Neural cell (in vitro differentiated cells): Measurements from ENCODE around the gene FBLN2. TPM values are rescaled to one million over a fixed set of nuclear protein-coding genes. Genes with fewer than 3 reads are reported as not detected.

Experiments
- H2AFZ ChIP-seq: fragments of 200-600, 300-800 bp; sonication (generic), shearing (Covaris generic); 2 replicates; pipeline ENCODE4 v1.6.0; 2014; ENCODE audit warnings: low read depth, mild to moderate bottlenecking, antibody characterized with exemption, low read length, moderate library complexity
- H3F3A ChIP-seq: fragments of 200-600 bp; shearing (Covaris generic); 2 replicates; pipeline ENCODE4 v1.6.1; 2016; ENCODE audit warnings: mild to moderate bottlenecking, moderate library complexity, mixed read lengths, antibody characterized with exemption, low read length; ENCODE audit not compliant: insufficient read depth, poor library complexity, severe bottlenecking
- H3K27ac ChIP-seq: fragments of 200-600, 300-800 bp; sonication (generic), shearing (Covaris generic); 2 replicates; pipeline ENCODE4 v1.5.1; 2014; ENCODE audit warnings: mild to moderate bottlenecking, low read length, moderate library complexity
- H3K27me3 ChIP-seq: fragments of 300-800, 200-600 bp; sonication (generic), shearing (Covaris generic); 2 replicates; pipeline ENCODE4 v1.6.0; 2014; ENCODE audit warnings: mild to moderate bottlenecking, low read depth, low read length, moderate library complexity; ENCODE audit not compliant: insufficient read depth
- H3K36me3 ChIP-seq: fragments of 300-800, 200-600 bp; sonication (generic), shearing (Covaris generic); 2 replicates; pipeline ENCODE4 v1.5.1; 2014; ENCODE audit warnings: mild to moderate bottlenecking, antibody characterized with exemption, low read length, moderate library complexity; ENCODE audit not compliant: insufficient read depth
- H3K4me2 ChIP-seq: fragments of 300-800, 200-600 bp; sonication (generic), shearing (Covaris generic); 2 replicates; pipeline ENCODE4 v1.6.0; 2014; ENCODE audit warnings: mild to moderate bottlenecking, low read length
- H3K4me3 ChIP-seq: fragments of 300-800, 200-600 bp; sonication (generic), shearing (Covaris generic); 2 replicates; pipeline ENCODE4 v1.5.1; 2014; ENCODE audit warnings: mild to moderate bottlenecking, low read length, moderate library complexity
- H3K79me2 ChIP-seq: fragments of 200-600 bp; shearing (Covaris generic); replicated peaks from 2 replicates; pipeline ENCODE4 v1.6.0; 2014; ENCODE audit warnings: mild to moderate bottlenecking, low read length, moderate library complexity; ENCODE audit not compliant: insufficient read depth
- H3K9ac ChIP-seq: fragments of 300-800, 200-600 bp; sonication (generic), shearing (Covaris generic); 2 replicates; pipeline ENCODE4 v1.6.1; 2016; ENCODE audit warnings: mild to moderate bottlenecking, low read length, mixed read lengths
- H3K9me2 ChIP-seq: fragments of 200-600 bp; shearing (Covaris generic); 2 replicates; pipeline ENCODE4 v1.6.1; 2016; ENCODE audit warnings: mild to moderate bottlenecking, low read length, mixed read lengths; ENCODE audit not compliant: insufficient read depth
- H3K9me3 ChIP-seq: fragments of 200-600, 300-800 bp; sonication (generic), shearing (Covaris generic); 2 replicates; pipeline ENCODE4 v1.6.1; 2016; ENCODE audit warnings: mild to moderate bottlenecking, mixed run types, low read length, moderate library complexity, mixed read lengths
- H4K20me1 ChIP-seq: fragments of 200-600 bp; shearing (Covaris generic); 2 replicates; pipeline ENCODE4 v1.6.1; 2016; ENCODE audit warnings: mild to moderate bottlenecking, mixed run types; ENCODE audit not compliant: insufficient read depth
- CTCF ChIP-seq: fragments of 450-650 bp; IDR thresholded peaks from 2 replicates; pipeline ENCODE4 v1.5.1; 2014; ENCODE audit warnings: antibody characterized with exemption, mild to moderate bottlenecking, moderate library complexity; ENCODE audit not compliant: poor library complexity, severe bottlenecking
- EP300 ChIP-seq: fragments of 450-650 bp; conservative IDR thresholded peaks from 2 replicates; pipeline ENCODE4 v1.6.1; 2014; ENCODE audit warnings: antibody characterized with exemption, mild to moderate bottlenecking, moderate library complexity; ENCODE audit not compliant: poor library complexity, severe bottlenecking
- EZH2 ChIP-seq: fragments of 200-600, 300-800 bp; shearing (Covaris generic), sonication (generic); IDR thresholded peaks from 2 replicates; pipeline ENCODE4 v1.6.1; 2014; ENCODE audit warnings: antibody characterized with exemption, low read length, borderline replicate concordance, mild to moderate bottlenecking; ENCODE audit not compliant: insufficient read depth, poor library complexity, severe bottlenecking
- MXI1 ChIP-seq: fragments of 450-650 bp; conservative IDR thresholded peaks from 2 replicates; pipeline ENCODE4 v1.6.1; 2014; ENCODE audit warnings: antibody characterized with exemption, mild to moderate bottlenecking; ENCODE audit not compliant: poor library complexity, severe bottlenecking
- POLR2AphosphoS5 ChIP-seq: IDR thresholded peaks from 2 replicates; pipeline ENCODE4 v1.6.1; 2012
- RAD21 ChIP-seq: fragments of 450-650 bp; conservative IDR thresholded peaks from 2 replicates; pipeline ENCODE4 v1.6.1; 2014; ENCODE audit warnings: antibody characterized with exemption, mild to moderate bottlenecking, moderate library complexity
- REST ChIP-seq: IDR thresholded peaks from 2 replicates; pipeline ENCODE4 v1.6.1; 2012; ENCODE audit warnings: borderline replicate concordance
- SMC3 ChIP-seq: fragments of 450-650 bp; conservative IDR thresholded peaks from 2 replicates; pipeline ENCODE4 v1.6.1; 2014; ENCODE audit warnings: antibody characterized with exemption, mild to moderate bottlenecking, moderate library complexity; ENCODE audit not compliant: poor library complexity
- TAF1 ChIP-seq: IDR thresholded peaks from 2 replicates; pipeline ENCODE4 v1.6.1; 2012; ENCODE audit warnings: low read depth
- polyA plus RNA-seq: library from polyadenylated mRNA; depleted of rRNA; stranded (reverse); fragments of >200 nt; gene quantifications from 2 replicates; pipeline ENCODE4 v1.2.3, GENCODE V29; 2014

Gene FBLN2
- polyA plus RNA-seq, 1 donor from 2014 or later: 0.37 TPM

- TF ChIP-seq POLR2AphosphoS5 (no peak), EP300 (no peak), RAD21 (no peak), REST (no peak), TAF1 (no peak), MXI1 (no peak), EZH2 (no peak), SMC3 (no peak), CTCF (no peak)
- no peak overlapping the region for H3K4me3 ChIP-seq
- H3K9me2 ChIP-seq: no peaks in the 10 kb centered on the region
- no peaks in the 10 kb centered on the region for H3K27me3 ChIP-seq
- H3K9ac ChIP-seq: no peak overlapping the region
- no peaks in the 10 kb centered on the region for H3K79me2 ChIP-seq
- H3K27ac ChIP-seq: no peak overlapping the region
- H4K20me1 ChIP-seq: no peaks in the 10 kb centered on the region
- H2AFZ ChIP-seq: no peak overlapping the region
- H3K9me3 ChIP-seq: no peaks in the 10 kb centered on the region
- H3K36me3 ChIP-seq: no peaks in the 10 kb centered on the region
- H3K4me2 ChIP-seq: no peak overlapping the region
- no peaks in the 10 kb centered on the region for H3F3A ChIP-seq
These were observed 73.4 kb downstream of the FBLN2 start for GRCh38 chr3:13622356-13622755.

GRCh38 chr3:13623101-13623654 is 74.3 kb downstream of the FBLN2 start:
- no peaks in the 10 kb centered on the region for H3K27me3 ChIP-seq
- H3K79me2 ChIP-seq: no peaks in the 10 kb centered on the region
- H3K9me2 ChIP-seq: no peaks in the 10 kb centered on the region
- H3K9ac ChIP-seq: no peak overlapping the region
- H4K20me1 ChIP-seq: no peaks in the 10 kb centered on the region
- no peak overlapping the region for H2AFZ ChIP-seq
- H3F3A ChIP-seq: no peaks in the 10 kb centered on the region
- no peaks in the 10 kb centered on the region for H3K36me3 ChIP-seq
- no peak overlapping the region for H3K4me3 ChIP-seq
- no peak overlapping the region for H3K27ac ChIP-seq
- H3K4me2 ChIP-seq: no peak overlapping the region
- no peaks in the 10 kb centered on the region for H3K9me3 ChIP-seq
- TF ChIP-seq EP300: no peak
- no peak for TF ChIP-seq POLR2AphosphoS5
- no peak for TF ChIP-seq RAD21
- no peak for TF ChIP-seq EZH2
- no peak for TF ChIP-seq TAF1
- no peak for TF ChIP-seq SMC3
